Measurements from ENCODE around the gene PKP1.

PKP1 gene

DNA sequence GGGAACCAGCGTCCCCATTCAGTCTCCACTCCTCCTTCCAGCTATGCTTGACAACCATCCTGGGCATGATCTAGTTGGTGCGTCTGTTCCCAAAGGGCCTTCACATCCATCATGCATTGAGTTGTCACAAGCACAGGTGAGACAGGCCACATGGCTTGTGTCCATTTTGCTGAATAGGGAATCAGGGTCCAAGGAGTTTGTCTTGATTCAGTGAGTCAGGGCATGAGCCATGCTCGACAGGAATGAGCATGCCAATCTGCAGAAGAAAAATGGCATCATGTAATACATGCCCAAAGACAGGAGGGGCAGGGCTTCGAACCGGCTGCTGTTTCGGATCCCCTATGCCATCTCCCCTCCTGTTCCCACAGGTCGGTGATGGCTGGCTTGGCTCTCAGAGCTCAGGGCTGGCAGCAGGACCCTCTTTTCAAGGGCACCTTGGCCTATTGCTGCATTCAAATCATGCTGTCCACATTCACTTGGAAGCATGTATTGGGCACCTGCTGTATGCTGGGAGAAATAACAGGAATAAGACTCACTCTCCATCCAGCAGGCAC, 44.5 kb downstream of the PKP1 start (continued):
- TF ChIP-seq ZNF37A (tag by site-specific recombination; IDR thresholded peaks at IDR 0.05) (no peak), YY1 (tag by site-specific recombination; IDR thresholded peaks at IDR 0.05) (no peak), ZNF366 (tag by site-specific recombination; conservative IDR thresholded peaks at IDR 0.05) (no peak), ZBTB17 (tag by site-specific recombination; IDR thresholded peaks at IDR 0.05) (no peak)
- TF ChIP-seq, protein P1, sequence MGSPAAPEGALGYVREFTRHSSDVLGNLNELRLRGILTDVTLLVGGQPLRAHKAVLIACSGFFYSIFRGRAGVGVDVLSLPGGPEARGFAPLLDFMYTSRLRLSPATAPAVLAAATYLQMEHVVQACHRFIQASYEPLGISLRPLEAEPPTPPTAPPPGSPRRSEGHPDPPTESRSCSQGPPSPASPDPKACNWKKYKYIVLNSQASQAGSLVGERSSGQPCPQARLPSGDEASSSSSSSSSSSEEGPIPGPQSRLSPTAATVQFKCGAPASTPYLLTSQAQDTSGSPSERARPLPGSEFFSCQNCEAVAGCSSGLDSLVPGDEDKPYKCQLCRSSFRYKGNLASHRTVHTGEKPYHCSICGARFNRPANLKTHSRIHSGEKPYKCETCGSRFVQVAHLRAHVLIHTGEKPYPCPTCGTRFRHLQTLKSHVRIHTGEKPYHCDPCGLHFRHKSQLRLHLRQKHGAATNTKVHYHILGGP (tag by site-specific recombination; IDR thresholded peaks at IDR 0.05), result no peak

GRCh38 chr1:201328576-201328975, 45.3 kb downstream of the PKP1 start:
- Histone ChIP-seq H3K4me3 (ENCODE audit: low read depth, low read length) (no peak overlapping the region), H3K9me3 (ENCODE audit: control insufficient read depth, insufficient read depth, low read depth, low read length) (no peaks in the 10 kb centered on the region), H3K4me1 (ENCODE audit: control insufficient read depth, insufficient read depth, low read length) (no peaks in the 10 kb centered on the region), H3K36me3 (ENCODE audit: control insufficient read depth in 2 of 2, insufficient read depth in 1 of 2, low read length in 2 of 2) (no peaks in the 10 kb centered on the region), H3K27ac (ENCODE audit: extremely low read depth, low read depth, low read length) (no peak overlapping the region)
- ChIA-PET POLR2A (no interaction called here), CTCF (interaction anchor here (0.6 to 2.2 kb wide), 6 partner anchors 16 to 75 kb away, joined by 3 to 8 read pairs (median 3); no protein-coding TSS in a partner anchor)
- TF ChIP-seq IKZF3 (tag by site-specific recombination; IDR thresholded peaks at IDR 0.05), result no peak
- TF ChIP-seq ZNF707 (tag by site-specific recombination; IDR thresholded peaks at IDR 0.05), result no peak
- TF ChIP-seq, protein P2, sequence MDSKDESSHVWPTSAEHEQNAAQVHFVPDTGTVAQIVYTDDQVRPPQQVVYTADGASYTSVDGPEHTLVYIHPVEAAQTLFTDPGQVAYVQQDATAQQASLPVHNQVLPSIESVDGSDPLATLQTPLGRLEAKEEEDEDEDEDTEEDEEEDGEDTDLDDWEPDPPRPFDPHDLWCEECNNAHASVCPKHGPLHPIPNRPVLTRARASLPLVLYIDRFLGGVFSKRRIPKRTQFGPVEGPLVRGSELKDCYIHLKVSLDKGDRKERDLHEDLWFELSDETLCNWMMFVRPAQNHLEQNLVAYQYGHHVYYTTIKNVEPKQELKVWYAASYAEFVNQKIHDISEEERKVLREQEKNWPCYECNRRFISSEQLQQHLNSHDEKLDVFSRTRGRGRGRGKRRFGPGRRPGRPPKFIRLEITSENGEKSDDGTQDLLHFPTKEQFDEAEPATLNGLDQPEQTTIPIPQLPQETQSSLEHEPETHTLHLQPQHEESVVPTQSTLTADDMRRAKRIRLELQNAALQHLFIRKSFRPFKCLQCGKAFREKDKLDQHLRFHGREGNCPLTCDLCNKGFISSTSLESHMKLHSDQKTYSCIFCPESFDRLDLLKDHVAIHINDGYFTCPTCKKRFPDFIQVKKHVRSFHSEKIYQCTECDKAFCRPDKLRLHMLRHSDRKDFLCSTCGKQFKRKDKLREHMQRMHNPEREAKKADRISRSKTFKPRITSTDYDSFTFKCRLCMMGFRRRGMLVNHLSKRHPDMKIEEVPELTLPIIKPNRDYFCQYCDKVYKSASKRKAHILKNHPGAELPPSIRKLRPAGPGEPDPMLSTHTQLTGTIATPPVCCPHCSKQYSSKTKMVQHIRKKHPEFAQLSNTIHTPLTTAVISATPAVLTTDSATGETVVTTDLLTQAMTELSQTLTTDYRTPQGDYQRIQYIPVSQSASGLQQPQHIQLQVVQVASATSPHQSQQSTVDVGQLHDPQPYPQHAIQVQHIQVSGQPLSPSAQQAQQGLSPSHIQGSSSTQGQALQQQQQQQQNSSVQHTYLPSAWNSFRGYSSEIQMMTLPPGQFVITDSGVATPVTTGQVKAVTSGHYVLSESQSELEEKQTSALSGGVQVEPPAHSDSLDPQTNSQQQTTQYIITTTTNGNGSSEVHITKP (tag by site-specific recombination; IDR thresholded peaks at IDR 0.05), result no peak
- no peak for TF ChIP-seq FEZF1 (tag by site-specific recombination; IDR thresholded peaks at IDR 0.05)

GRCh38 chr1:201329286-201329685, 46.0 kb downstream of the PKP1 start:
- ChIA-PET CTCF (interaction anchor here (0.8 to 2.2 kb wide), 5 partner anchors 17 to 75 kb away, joined by 3 to 8 read pairs (median 3); no protein-coding TSS in a partner anchor), POLR2A (no interaction called here)
- Histone ChIP-seq H3K36me3 (ENCODE audit: control insufficient read depth in 2 of 2, insufficient read depth in 1 of 2, low read length in 2 of 2) (no peaks in the 10 kb centered on the region), H3K4me3 (ENCODE audit: low read depth, low read length) (no peak overlapping the region), H3K9me3 (ENCODE audit: control insufficient read depth, insufficient read depth, low read depth, low read length) (no peaks in the 10 kb centered on the region), H3K27ac (ENCODE audit: extremely low read depth, low read depth, low read length) (no peak overlapping the region), H3K4me1 (ENCODE audit: control insufficient read depth, insufficient read depth, low read length) (no peaks in the 10 kb centered on the region)
- TF ChIP-seq ZBTB20 (tag by site-specific recombination; IDR thresholded peaks at IDR 0.05) (no peak), ZSCAN5A (tag by site-specific recombination; IDR thresholded peaks at IDR 0.05) (no peak), INSM2 (tag by site-specific recombination; IDR thresholded peaks at IDR 0.05) (no peak)
- TF ChIP-seq, protein P3, sequence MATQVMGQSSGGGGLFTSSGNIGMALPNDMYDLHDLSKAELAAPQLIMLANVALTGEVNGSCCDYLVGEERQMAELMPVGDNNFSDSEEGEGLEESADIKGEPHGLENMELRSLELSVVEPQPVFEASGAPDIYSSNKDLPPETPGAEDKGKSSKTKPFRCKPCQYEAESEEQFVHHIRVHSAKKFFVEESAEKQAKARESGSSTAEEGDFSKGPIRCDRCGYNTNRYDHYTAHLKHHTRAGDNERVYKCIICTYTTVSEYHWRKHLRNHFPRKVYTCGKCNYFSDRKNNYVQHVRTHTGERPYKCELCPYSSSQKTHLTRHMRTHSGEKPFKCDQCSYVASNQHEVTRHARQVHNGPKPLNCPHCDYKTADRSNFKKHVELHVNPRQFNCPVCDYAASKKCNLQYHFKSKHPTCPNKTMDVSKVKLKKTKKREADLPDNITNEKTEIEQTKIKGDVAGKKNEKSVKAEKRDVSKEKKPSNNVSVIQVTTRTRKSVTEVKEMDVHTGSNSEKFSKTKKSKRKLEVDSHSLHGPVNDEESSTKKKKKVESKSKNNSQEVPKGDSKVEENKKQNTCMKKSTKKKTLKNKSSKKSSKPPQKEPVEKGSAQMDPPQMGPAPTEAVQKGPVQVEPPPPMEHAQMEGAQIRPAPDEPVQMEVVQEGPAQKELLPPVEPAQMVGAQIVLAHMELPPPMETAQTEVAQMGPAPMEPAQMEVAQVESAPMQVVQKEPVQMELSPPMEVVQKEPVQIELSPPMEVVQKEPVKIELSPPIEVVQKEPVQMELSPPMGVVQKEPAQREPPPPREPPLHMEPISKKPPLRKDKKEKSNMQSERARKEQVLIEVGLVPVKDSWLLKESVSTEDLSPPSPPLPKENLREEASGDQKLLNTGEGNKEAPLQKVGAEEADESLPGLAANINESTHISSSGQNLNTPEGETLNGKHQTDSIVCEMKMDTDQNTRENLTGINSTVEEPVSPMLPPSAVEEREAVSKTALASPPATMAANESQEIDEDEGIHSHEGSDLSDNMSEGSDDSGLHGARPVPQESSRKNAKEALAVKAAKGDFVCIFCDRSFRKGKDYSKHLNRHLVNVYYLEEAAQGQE (tag by site-specific recombination; IDR thresholded peaks at IDR 0.05), result no peak
- TF ChIP-seq, protein P4, sequence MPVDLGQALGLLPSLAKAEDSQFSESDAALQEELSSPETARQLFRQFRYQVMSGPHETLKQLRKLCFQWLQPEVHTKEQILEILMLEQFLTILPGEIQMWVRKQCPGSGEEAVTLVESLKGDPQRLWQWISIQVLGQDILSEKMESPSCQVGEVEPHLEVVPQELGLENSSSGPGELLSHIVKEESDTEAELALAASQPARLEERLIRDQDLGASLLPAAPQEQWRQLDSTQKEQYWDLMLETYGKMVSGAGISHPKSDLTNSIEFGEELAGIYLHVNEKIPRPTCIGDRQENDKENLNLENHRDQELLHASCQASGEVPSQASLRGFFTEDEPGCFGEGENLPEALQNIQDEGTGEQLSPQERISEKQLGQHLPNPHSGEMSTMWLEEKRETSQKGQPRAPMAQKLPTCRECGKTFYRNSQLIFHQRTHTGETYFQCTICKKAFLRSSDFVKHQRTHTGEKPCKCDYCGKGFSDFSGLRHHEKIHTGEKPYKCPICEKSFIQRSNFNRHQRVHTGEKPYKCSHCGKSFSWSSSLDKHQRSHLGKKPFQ (tag by site-specific recombination; IDR thresholded peaks at IDR 0.05), result no peak

Data from HEK293 (cell line).